ENCODE results near the gene FMO2. TPM values are rescaled to one million over a fixed set of nuclear protein-coding genes. Genes with fewer than 3 reads are reported as not detected.
A peak's percentile ranks its signal among the peaks of the same experiment; 100 is the strongest.

FMO2 gene
- total RNA-seq, 1 donor from 2014 or later = 0.24 TPM

DNA sequence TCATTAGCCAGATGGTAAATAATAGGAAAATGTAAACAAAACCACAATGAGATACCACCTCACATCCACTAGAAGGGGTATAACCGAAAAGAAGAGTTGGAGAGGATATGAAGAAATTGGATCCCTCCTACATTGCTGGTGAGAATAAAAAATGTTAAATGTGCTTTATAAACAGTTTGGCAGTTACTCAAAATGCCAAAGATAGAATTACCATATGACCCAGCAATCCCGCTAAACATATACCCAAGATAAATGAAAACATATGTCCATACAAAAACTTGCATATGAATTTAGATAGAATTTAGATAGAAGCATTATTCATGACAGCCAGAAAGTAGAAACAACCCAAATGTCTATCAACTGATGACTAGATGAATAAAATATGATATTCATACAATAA is 4.4 kb upstream of the FMO2 start:
- no peaks in the 10 kb centered on the region for H3K9me3 Mint-ChIP-seq (ENCODE audit: unreplicated experiment)
- peaks cover 43% of the 10 kb centered on the region for H3K4me1 Mint-ChIP-seq (ENCODE audit: unreplicated experiment)
- peak; percentile 26 for TF ChIP-seq CTCF (IDR thresholded peaks at IDR 0.05)
- no peak overlapping the region for H3K4me3 Mint-ChIP-seq (ENCODE audit: unreplicated experiment)
- peak overlapping the region; percentile 82 for H3K27ac Mint-ChIP-seq (ENCODE audit: unreplicated experiment)
- H3K36me3 Mint-ChIP-seq (ENCODE audit: unreplicated experiment) = peaks cover 3% of the 10 kb centered on the region
- no peaks in the 10 kb centered on the region for H3K27me3 Mint-ChIP-seq (ENCODE audit: unreplicated experiment)
- DNase-seq (ENCODE audit: extremely low spot score, unreplicated experiment) = no peak

GRCh38 chr1:171188388-171189266 is 3.5 kb downstream of the FMO2 start:
- Mint-ChIP-seq H3K27ac (ENCODE audit: unreplicated experiment) (no peak overlapping the region), H3K27me3 (ENCODE audit: unreplicated experiment) (no peaks in the 10 kb centered on the region), H3K9me3 (ENCODE audit: unreplicated experiment) (no peaks in the 10 kb centered on the region), H3K4me3 (ENCODE audit: unreplicated experiment) (no peak overlapping the region), H3K36me3 (ENCODE audit: unreplicated experiment) (peaks cover 2% of the 10 kb centered on the region), H3K4me1 (ENCODE audit: unreplicated experiment) (peaks cover 19% of the 10 kb centered on the region)
- no peak for DNase-seq (ENCODE audit: extremely low spot score, unreplicated experiment)
- TF ChIP-seq CTCF (IDR thresholded peaks at IDR 0.05) = peak; percentile 64

DNA sequence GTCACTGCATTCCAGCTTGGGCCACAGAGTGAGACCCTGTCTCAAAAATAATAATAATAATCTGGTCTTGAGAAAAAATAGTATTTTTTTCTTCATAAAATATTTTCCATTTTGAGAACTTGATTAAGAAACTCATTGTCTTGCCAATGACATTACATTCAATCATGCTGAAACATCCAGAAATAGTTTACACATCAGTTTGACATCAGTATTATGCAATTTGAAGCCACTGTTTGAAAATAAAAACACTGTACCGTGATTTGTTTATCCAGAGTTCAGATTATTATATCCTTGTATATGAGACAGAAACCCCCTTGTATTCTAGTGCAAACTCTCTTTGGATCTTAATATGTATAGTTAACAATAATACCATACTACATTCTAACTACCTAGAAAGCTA is 6.9 kb downstream of the FMO2 start:
- H3K4me1 Mint-ChIP-seq (ENCODE audit: unreplicated experiment) = peaks cover 18% of the 10 kb centered on the region
- no peak for TF ChIP-seq CTCF (IDR thresholded peaks at IDR 0.05)
- H3K27me3 Mint-ChIP-seq (ENCODE audit: unreplicated experiment) = no peaks in the 10 kb centered on the region
- no peaks in the 10 kb centered on the region for H3K9me3 Mint-ChIP-seq (ENCODE audit: unreplicated experiment)
- DNase-seq (ENCODE audit: extremely low spot score, unreplicated experiment) = no peak
- H3K36me3 Mint-ChIP-seq (ENCODE audit: unreplicated experiment) = no peaks in the 10 kb centered on the region
- H3K4me3 Mint-ChIP-seq (ENCODE audit: unreplicated experiment) = no peak overlapping the region
- H3K27ac Mint-ChIP-seq (ENCODE audit: unreplicated experiment) = no peak overlapping the region

GRCh38 chr1:171195767-171196166 is 10.7 kb downstream of the FMO2 start:
- peaks cover 5% of the 10 kb centered on the region for H3K4me1 Mint-ChIP-seq (ENCODE audit: unreplicated experiment)
- no peak for DNase-seq (ENCODE audit: extremely low spot score, unreplicated experiment)
- no peak overlapping the region for H3K27ac Mint-ChIP-seq (ENCODE audit: unreplicated experiment)
- no peak overlapping the region for H3K4me3 Mint-ChIP-seq (ENCODE audit: unreplicated experiment)
- no peaks in the 10 kb centered on the region for H3K36me3 Mint-ChIP-seq (ENCODE audit: unreplicated experiment)
- H3K27me3 Mint-ChIP-seq (ENCODE audit: unreplicated experiment) = no peaks in the 10 kb centered on the region
- no peaks in the 10 kb centered on the region for H3K9me3 Mint-ChIP-seq (ENCODE audit: unreplicated experiment)
- no peak for TF ChIP-seq CTCF (IDR thresholded peaks at IDR 0.05)

- peaks cover 5% of the 10 kb centered on the region for H3K4me1 Mint-ChIP-seq (ENCODE audit: unreplicated experiment)
- H3K36me3 Mint-ChIP-seq (ENCODE audit: unreplicated experiment) = no peaks in the 10 kb centered on the region
- H3K27ac Mint-ChIP-seq (ENCODE audit: unreplicated experiment) = no peak overlapping the region
- no peak overlapping the region for H3K4me3 Mint-ChIP-seq (ENCODE audit: unreplicated experiment)
- H3K27me3 Mint-ChIP-seq (ENCODE audit: unreplicated experiment) = no peaks in the 10 kb centered on the region
- no peaks in the 10 kb centered on the region for H3K9me3 Mint-ChIP-seq (ENCODE audit: unreplicated experiment)
- no peak for TF ChIP-seq CTCF (IDR thresholded peaks at IDR 0.05)
- no peak for DNase-seq (ENCODE audit: extremely low spot score, unreplicated experiment)
These were observed 11.3 kb downstream of the FMO2 start for GRCh38 chr1:171196351-171196750.
